Body of pancreas (tissue), 4 donors: ENCODE measurements around the gene ASIC2.

Experiments used
- POLR2A ChIP-seq, 3 donors: fragments of 450-650 bp; IDR thresholded peaks; one replicate each; pipeline ENCODE4 v1.6.1; 2016; ENCODE audit warnings: antibody characterized with exemption in 3 of 3, mild to moderate bottlenecking in 2 of 3
- TF ChIP-seq, protein P1 (sequence below), 7 experiments: fragments of 450-650 bp in 4 of 7; fragments of 200-600 bp in 3 of 7; sonication (generic) in 3 of 7; IDR thresholded peaks; one replicate each; pipeline ENCODE4 v1.5.1; 2016 to 2019; ENCODE audit warnings: antibody characterized with exemption in 7 of 7

GRCh38 chr17:33290253-33290652 is 2.8 kb downstream of the ASIC2 start:
- TF ChIP-seq, protein P1, sequence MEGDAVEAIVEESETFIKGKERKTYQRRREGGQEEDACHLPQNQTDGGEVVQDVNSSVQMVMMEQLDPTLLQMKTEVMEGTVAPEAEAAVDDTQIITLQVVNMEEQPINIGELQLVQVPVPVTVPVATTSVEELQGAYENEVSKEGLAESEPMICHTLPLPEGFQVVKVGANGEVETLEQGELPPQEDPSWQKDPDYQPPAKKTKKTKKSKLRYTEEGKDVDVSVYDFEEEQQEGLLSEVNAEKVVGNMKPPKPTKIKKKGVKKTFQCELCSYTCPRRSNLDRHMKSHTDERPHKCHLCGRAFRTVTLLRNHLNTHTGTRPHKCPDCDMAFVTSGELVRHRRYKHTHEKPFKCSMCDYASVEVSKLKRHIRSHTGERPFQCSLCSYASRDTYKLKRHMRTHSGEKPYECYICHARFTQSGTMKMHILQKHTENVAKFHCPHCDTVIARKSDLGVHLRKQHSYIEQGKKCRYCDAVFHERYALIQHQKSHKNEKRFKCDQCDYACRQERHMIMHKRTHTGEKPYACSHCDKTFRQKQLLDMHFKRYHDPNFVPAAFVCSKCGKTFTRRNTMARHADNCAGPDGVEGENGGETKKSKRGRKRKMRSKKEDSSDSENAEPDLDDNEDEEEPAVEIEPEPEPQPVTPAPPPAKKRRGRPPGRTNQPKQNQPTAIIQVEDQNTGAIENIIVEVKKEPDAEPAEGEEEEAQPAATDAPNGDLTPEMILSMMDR (IDR thresholded peaks at IDR 0.05) = no peak
- TF ChIP-seq POLR2A (IDR thresholded peaks at IDR 0.05) = no peak
